Omental fat pad (tissue), 4 donors: ENCODE measurements around the gene GATD1. TPM values are rescaled to one million over a fixed set of nuclear protein-coding genes. Genes with fewer than 3 reads are reported as not detected.

ENCODE experiments used
- ATAC-seq: fragments of 150-250 bp; one replicate; pipeline ENCODE4 v1.9.1; 2016; ENCODE audit warnings: mild to moderate bottlenecking, moderate library complexity; ENCODE audit not compliant: low FRiP score
- DNase-seq: peaks from one replicate; pipeline ENCODE4 v3.0.0-alpha.2; 2019; ENCODE audit warnings: low spot score
- total RNA-seq, 4 donors: library from RNA; depleted of rRNA; stranded (reverse); fragments of >200 nt; gene quantifications; one replicate each; pipeline ENCODE4 v1.1.0, GENCODE V29; 2016
- TF ChIP-seq, protein P1 (sequence below), 3 donors: fragments of 450-650 bp; IDR thresholded peaks; one replicate each; pipeline ENCODE4 v1.5.1; 2016 to 2017; ENCODE audit warnings: antibody characterized with exemption in 3 of 3, mild to moderate bottlenecking in 3 of 3, moderate library complexity in 2 of 3

GATD1 gene
- total RNA-seq, 4 donors from 2014 or later = 12.5 to 19.8 (median 15.1) TPM

DNA sequence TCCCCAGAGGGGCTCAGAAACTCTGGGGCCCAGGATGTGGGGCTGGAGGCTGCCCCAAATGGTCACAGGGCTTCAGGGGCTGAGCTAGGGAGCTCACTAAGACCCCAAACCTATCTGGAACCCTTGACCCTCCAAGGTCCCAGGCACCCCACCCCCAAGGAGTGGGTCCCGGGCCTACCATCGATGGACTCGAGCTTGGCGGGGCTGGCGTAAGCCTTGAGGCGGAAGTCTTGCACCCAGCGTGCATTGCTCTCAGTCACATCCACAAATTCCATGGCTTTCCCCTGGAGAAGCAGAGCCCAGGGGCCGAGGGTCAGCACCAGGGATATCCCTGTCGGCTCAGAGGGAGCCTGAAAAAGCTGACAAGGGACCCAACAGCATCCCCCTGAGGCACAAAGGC, 3.5 kb downstream of the GATD1 start:
- DNase-seq (no peak), ATAC-seq (no peak)

DNA sequence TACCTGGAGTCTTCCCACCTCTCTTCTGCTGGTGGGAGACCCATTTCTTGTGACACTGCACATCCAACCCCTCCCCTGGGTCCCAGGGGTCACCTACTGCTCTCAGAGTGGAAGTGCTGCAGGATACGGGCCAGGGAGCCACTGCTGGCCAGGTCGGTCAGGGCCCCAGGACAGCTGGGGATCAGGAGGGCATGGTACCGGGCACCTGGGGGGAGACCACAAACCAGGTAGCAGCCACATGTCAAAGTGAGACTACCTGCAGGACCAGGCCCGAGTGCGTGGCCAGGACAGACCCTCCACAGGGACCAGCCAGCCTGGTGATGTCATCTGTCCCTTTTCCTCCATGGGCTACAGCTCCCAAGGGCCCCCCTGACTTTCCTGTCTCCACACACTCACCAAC, 3.9 kb downstream of the GATD1 start:
- TF ChIP-seq, protein P1, sequence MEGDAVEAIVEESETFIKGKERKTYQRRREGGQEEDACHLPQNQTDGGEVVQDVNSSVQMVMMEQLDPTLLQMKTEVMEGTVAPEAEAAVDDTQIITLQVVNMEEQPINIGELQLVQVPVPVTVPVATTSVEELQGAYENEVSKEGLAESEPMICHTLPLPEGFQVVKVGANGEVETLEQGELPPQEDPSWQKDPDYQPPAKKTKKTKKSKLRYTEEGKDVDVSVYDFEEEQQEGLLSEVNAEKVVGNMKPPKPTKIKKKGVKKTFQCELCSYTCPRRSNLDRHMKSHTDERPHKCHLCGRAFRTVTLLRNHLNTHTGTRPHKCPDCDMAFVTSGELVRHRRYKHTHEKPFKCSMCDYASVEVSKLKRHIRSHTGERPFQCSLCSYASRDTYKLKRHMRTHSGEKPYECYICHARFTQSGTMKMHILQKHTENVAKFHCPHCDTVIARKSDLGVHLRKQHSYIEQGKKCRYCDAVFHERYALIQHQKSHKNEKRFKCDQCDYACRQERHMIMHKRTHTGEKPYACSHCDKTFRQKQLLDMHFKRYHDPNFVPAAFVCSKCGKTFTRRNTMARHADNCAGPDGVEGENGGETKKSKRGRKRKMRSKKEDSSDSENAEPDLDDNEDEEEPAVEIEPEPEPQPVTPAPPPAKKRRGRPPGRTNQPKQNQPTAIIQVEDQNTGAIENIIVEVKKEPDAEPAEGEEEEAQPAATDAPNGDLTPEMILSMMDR (IDR thresholded peaks at IDR 0.05) = no peak
- DNase-seq (no peak), ATAC-seq (no peak)

More for the DNA sequence above, 3.5 kb downstream of the GATD1 start:
- TF ChIP-seq, protein P1 (IDR thresholded peaks at IDR 0.05) = no peak

DNA sequence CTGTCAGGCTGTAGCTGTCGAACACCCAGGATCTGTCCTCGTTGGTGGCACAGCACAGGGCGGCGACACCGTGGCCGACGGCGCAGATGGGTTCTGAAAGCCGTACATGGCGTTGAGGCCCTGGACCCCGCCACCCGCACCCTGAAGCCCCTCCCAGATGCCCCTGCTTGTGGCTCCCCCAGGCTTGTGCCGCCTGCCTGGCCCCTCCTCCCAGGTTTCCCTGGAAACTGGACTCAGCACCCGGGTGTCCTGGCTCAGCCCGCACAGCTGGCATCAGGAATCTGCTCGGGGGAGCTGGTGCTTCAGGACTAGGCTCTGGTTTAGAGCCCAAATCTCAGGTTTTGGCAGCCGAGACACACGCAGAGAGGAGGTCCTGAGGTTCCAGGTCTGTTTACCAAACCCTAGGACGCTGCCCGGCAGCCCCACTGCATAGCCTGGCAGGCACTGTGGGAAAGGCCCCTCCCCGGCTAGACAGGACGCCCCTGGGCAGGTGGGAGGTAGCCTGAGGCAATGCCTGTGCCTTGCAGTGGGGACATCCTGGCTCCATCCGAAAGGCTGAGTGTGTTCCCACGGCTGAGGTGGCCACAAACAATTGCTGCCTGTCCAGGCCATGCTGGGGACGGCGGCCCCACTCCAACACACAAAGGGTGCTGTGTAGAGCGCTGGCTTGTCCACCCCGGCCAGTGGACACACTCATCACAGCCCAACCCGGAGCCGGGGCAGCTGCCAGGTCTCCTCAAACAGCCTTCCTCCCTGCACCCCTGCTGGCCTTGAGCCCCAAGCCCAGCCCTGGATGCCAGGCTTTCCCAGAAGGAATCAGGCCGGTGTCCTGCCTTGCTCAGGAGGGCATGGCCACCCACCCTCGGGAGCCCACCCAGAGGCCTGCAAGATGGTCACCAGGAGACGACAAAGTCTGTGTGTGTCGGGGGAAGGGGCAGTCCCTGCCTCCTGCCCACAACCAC, 4.6 kb downstream of the GATD1 start:
- ATAC-seq (no peak), DNase-seq (no peak)
- TF ChIP-seq, protein P1 (IDR thresholded peaks at IDR 0.05) = no peak

DNA sequence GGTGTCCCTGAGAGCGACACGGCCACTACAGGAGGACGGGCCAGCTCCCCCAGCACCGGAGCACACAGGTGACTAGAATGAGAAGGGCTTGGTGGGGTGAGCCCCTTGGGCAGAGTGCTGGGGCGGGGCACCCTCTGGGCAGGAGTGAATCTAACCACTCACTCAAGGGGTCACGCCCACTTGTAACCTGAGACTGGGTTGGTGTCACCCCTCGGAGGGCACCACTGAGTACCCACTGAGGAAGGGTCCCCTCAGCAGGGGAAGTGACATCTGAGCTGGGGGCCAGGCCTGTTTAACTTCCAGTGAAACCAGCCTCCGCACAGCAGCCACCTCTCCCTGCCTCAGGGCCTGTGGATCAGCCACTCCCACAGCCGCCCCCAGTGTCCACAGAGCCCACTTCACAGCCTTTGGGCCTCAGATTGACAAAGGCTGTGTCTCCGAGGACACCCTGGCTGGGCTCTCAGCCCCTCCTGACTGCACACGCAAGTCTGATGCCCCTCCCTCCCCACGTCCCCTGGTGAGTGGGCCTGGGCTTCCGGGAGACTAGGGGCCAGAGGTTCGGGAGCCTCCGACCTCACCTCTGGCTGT, 5.6 kb downstream of the GATD1 start:
- no peak for DNase-seq
- ATAC-seq = no peak
- TF ChIP-seq, protein P1 (IDR thresholded peaks at IDR 0.05) = no peak

DNA sequence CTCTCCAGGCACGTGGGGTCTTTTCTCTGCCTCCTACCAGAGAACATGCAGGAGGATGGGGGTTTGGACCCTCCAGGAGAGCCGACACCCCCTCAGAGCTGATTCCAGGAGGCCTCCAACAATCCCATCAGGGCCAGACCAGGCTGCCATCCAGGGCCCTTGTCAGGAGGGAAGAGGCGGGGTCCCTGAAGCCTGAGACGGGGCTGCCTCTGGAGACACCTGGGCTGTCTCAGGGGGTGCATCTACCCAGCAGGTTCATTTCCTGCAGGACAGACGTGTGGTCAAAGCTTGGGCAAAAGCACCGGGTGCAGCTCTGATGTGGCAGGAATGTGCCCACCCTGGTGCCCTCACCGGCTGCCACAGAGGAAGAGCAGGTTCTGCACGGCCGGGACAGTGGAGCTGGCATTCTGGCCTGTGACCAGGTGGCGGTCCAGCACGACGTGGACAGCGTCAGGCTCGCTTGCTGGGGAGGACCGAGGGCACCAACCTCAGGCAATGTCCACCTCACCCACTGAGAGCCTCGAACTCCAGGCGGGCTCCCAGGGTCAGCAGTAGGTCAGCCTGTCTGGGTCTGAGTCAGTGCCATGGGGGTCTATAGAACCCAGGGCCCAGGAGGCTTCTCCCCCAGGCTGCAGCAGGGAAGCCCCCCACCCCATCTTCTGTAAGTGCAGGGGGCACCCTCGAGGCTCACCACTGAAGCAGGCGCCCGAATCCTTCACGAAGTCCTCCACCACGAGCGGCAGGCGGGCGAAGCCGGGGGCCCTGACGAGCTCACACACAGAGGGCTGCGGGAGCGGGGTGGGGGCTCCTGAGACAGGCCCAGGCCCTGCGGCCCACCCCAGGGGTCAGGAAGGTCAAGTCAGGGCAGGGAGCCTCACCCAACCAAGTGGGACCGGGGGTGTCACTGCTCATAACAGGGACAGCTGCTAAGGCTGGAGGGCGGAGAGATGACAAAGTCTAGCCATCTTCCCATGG, 6.4 kb downstream of the GATD1 start:
- ATAC-seq = no peak
- TF ChIP-seq, protein P1 (IDR thresholded peaks at IDR 0.05) = no peak
- no peak for DNase-seq

DNA sequence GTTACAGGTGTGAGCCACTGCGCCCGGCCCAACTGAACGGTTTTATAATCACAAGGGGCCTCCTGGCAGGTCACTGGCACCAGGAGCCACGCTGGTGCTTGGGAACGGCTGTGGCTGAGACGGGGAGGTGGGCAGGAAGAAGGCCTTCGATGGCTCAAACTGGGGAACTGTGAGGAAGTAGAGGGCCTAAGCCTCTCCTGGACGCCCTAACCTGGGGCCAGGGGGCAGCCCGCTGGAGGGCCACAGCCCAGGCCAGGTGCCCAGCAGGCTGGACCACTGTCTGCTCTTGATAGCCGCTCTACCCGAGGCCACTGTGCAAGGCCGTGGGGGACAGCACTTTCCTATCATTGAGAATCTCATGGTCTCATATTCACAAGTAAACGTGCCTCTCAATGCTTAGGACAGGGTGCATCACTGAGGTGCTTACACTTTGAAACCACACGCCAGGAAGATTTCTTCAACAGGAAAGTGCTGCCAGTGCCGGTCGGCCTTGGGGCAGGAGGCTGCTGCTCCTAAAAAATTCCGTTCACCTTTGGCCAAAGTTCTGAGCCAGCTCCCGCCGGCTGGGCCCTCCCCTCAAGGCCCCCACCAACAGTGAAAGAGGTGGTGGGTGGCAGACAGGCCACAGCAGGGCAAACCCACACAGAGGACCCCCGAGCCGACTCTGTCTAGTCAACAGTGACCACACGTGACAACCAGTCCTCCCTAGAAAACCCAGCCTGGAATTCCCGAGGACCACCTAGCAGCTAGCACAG, 7.2 kb downstream of the GATD1 start:
- DNase-seq (no peak), ATAC-seq (no peak)
- TF ChIP-seq, protein P1 (IDR thresholded peaks at IDR 0.05) = no peak
